SKM-1 treated with dmso at 0.1 percent for 144 hours (cell line): Measurements from ENCODE around the gene ABL2.
A peak's percentile ranks its signal among the peaks of the same experiment; 100 is the strongest.
"Not testable (repeated sequence)": the region's sequence is repeated elsewhere in the genome, so short reads cannot be mapped to it uniquely, and the experiment has no call there.

Experiments used
- DNase-seq: peaks from one replicate; lab custom pipeline; 2025; ENCODE audit not compliant: unreplicated experiment; lab: John Stamatoyannopoulos, UW

Gene ABL2

DNA sequence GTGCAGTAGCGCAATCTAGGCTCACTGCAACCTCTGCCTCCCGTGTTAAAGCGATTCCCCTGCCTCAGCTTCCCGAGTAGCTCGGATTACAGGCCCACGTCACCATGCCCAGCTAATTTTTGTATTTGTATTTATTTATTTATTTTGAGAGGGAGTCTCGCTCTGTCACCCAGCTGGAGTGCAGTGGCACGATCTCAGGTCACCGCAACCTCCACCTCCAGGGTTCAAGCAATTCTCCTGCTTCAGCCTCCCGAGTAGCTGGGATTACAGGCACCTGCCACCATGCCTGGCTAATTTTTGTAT lies 59.1 kb downstream of the ABL2 start:
- DNase-seq, result not testable (repeated sequence)

DNA sequence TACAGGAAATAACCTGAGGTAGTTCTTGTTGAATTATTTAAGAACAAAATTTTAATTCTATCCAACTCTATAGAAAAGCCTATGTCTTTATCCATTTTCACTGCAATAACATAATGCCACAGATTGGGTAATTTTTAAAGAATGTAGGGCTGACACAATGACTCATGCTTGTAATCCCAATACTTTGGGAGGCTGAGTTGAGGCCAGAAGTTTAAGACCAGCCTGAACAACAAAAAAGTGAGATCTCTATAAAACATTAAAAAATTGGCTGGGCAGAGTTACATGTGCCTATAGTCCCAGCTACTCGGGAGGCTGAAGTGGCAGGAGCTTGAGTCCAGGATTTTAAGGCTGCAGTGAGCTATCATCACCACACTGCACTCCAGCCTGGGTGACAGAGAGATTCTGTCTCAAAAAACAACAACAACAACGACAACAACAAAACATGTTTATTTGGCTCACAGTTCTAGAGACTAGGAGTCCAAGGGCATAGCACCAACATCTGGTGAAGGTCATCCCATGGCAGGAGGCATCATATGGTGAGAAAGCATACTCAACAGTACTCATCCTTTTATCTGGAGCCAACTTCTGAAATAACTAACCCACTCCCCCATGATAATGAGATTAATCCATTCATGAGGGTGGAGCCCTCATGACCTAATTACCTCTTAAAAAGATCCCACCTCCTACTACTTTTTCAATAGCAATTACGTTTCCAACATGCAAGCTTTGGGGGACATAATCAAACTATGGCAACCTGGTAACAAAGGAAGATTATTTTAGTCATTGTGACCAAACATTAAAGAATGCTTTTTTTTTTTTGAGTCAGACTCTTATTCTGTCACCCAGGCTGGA lies 59.6 kb downstream of the ABL2 start:
- DNase-seq, result no peak

DNA sequence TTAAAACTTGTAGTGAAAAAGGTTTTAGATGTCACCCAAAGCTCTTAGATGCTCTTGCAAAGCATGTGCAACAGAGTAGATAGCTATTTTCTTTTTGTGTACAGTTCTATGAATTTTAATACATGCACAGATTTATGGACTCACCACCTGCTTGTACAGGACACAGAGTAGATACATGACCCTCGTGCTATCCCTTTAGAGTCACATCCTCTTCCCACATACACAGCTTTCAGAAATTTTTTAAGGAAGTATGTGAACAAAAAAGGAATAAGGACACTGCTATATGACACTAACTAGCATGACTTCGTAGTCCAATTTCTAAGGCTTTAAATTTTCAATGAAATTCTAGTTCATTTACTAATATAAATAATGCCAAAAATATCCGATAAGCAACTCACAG lies 60.9 kb downstream of the ABL2 start:
- no peak for DNase-seq

DNA sequence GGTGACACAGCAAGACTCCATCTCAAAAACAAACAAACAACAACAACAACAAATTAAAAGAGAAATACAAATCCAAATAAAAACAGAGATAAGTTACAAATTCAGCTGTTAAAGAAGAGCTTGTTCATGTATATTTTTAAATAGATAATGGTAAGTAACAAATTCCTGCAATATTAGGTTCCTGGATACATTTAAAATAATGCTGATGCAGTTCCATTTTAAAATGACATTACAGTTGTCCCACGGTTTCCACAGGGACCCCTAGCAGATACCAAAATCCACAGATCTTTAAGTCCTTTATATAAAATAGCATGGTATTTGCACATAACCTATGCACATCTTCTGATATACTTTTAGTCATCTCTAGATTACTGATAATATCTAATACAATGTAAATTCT lies 61.5 kb downstream of the ABL2 start:
- DNase-seq, result no peak

DNA sequence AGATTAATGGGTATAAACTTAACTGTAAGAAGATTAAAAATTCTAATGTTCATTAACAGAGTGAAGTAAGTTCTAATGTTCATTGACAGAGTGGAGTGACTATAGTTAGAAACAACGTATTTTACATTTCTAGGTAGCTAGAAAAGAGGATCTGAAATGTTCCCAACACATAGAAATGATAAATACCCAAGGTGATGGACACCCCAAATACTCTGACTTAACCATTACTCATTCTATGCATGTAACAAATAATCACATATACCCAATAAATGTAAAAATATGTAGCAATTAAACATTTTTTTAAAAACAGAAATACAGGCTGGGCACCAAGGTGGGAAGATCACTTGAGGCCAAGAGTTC lies 62.1 kb downstream of the ABL2 start:
- DNase-seq, result no peak

DNA sequence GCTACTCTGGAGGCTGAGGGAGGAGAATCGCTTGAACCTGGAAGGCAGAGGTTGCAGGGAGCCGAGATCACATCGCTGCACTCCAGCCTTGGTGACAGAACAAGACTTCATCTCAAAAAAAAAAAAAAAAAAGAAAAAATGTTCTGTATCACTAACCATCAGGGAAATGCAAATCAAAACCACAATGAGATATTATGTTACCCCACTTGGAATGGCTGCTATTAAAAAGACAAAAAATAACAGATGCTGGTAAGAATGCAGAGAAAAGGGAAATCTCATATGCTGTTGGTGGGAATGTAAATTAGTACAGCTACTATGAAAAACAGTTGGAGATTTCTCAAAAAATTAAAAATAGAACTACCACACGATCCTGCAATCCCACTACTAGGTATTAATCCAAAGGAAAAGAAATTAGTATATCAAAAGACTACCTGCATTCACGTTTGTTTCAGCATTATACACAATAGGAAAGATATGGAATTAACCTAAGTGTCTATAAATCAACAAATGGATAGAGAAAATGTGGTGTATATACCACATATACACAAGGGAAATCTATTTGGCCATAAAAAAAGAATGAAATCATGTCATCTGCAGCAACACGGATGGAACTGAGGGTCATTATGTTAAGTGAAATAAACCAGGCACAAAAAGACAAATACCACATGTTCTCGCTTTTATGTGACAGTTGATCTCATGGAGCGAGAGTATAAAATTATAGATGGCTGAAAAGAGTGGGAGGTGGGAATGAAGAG lies 62.6 kb downstream of the ABL2 start:
- DNase-seq, result no peak

DNA sequence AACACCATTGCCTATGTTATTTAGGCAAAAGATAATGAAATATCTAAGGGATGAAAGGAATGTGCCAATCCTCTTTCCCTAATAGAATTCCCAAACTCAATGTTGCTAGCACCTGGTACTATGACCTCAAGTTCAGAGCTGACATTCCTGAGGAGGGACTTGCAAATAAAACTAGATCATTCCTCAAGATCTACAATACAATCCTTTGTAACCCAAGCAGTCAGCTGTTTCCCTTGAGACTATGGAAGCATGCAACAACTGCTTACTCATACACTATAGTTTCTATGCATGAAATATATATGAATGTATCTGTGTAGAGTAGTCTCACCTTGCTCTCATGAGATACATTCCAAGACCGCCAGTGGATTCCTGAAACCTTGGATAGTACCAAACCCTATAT lies 65.0 kb downstream of the ABL2 start:
- DNase-seq, result no peak

DNA sequence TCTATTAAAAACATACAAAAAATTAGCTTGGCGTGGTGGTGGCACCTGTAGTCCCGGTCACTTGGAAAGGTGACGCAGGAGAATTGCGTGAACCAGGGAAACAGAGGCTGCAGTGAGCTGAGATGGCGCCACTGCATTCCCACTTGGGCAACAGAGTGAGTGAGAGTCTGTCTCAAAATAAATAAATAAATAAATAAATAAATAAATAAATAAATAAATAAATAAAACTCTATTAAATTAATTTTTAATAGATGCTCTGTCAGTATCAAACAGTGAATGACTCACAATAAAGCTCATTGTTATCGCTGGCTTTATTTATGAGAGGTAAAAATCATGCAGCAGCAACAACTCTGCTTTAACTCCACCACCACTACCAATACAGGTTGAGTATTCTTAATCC lies 72.8 kb downstream of the ABL2 start:
- DNase-seq, result no peak

DNA sequence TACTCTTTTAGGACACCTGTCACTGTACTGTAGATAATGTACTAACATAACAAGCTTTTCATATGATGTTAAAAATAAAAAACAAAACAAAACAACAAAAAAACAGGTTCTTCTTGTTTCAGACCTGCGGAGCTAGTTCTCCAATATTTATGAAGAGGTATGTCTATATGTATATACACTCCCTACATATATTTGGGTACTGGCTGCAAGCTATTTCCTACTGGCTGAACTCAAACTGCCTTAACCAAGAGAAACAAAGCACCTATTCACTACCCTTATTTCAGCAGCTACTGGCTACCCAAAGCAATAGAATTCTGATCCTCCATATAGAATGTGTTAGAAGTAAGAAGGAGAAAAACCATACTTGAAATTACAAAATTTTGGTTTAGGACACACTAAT lies 73.5 kb downstream of the ABL2 start:
- no peak for DNase-seq

DNA sequence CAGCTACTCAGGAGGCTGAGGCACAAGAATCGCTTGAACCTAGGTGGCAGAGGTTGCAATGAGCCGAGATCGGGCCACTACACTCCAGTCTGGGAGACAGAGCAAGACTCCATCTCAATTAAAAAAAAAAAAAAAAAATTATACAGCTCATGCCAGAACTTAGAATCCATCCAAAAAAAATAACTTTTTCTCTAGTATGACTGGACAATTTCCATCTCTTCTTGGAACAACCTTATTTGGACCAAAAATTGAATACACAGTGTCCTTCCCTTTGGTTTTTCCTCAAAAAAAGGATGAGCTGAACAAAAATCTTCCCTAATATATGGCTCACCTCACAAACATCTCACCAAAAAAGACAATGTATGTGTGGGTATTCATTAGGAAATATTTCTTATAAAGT lies 73.9 kb downstream of the ABL2 start:
- no peak for DNase-seq

DNA sequence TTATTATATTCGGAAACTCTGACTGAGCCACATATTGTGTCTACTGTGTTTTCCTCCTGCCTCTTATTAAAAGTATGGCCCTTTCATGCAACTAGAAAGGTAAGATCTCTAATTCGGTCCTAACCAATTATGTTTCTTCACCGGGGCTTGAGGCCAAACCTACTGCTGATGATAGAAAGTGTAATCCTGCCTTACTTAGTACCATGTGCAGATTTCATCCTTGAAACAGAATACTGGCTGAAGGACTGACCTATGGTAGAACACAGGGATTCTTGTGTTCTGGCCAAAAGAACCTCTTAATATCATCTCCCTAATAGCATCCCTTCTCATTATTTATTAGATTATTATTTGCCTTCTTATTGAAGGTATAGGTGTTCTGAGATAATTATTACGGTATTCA lies 75.0 kb downstream of the ABL2 start:
- no peak for DNase-seq

DNA sequence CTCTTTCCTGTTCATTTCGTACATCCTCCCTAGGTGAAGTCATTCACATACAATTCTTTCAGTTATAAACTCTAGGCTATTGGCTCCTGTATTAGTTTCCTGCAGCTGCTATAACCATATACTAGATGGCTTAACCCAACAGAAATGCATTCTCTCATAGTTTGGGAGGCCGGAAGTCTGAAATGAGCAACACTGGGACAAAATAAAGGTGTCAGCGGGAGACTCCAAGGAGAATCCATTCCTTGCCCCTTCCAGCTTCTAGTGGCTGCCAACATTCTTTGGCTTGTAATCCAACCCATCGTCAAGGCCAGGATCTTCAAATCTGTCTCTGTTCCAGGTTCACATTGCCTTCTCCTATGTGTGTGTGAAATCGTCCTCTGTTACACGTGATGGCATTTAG lies 76.3 kb downstream of the ABL2 start:
- no peak for DNase-seq

DNA sequence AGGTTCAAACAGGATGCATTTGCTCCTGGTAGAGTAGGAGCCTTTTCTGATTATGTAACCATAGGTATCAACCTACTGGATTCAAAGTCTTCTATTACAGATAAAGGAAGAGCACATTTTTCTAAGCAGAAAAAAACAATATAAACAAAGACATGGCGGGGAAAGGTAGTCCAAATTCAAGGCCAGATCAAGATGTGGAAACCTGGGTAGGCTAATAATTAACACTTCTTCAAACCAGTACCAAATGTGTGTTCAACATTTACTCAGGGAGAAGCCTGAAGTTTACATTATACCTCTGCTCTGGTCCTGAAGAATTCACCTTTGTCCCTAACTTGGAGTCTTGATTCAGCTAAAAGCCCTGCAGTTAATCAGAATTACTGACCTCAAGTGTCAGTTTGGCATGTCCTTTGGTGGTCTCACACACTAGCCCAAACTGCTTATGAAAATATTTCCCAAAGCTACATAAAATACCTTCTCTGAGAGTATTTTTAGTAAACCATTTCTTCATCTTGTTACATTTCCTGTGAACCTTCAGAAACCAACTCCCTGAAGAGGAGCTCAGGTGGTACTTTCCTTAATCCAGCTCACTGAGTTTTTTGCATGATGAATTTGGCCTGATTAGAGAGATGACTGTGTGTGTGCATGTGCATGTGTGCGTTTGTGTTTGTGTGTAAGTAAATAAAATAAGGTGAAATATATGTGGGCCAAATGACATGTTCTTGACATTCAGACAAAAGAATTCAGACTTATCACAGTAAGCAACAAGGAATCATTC lies 77.4 kb downstream of the ABL2 start:
- no peak for DNase-seq

DNA sequence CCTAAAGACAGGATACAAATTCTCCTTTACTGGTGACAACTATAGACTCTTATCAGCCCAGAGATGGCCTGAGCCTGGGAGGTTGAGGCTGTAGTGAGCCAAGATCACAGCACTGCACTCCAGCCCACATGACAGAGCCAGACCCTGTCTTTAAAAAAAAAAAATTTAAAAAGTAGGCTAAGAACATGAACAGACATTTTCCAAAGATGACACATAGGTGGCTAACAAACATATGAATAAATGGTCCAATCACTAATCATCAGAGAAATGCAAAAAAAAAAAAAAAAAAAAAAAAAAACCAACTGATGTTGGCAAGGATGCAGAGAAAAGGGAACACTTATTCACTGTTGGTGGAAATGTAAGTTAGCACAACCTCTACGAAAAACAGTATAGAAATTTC lies 82.6 kb downstream of the ABL2 start:
- DNase-seq, result no peak

DNA sequence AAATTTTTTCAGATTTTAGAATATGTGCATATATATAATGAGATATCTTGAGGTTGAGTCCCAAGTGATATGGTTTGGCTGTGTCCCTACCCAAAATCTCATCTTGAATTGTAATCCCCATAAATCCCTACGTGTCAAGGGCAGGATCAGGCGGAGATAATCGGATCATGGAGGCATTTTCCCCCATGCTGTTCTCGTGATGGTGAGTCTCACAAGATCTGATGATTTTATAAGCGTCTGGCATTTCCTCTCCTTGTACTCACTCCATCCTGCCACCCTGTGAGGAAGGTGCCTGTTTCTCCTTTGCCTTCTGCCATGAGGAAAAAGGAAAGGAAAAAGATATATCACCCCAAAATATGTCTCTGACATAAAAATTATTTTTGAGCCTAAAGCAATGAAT lies 83.0 kb downstream of the ABL2 start:
- DNase-seq, result no peak

DNA sequence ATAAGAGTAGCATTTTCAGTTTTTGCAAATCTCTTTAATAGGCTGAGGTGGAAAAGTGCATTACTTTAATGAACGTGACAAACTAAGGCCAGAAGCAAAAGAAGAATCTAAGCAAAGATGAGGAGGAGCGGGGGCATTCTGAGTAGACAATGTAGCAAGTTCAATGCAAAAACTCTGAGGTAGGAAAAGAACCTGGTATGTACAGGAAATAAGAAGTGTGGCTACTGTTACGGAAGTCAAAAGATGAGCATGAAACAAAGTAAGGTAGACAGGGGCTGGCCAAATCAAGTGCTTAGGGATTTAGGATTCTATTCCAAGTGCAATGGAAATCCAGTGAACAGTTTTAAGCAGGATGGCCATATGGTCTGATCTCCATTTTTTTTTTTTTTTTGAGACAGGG lies 84.0 kb downstream of the ABL2 start:
- no peak for DNase-seq

DNA sequence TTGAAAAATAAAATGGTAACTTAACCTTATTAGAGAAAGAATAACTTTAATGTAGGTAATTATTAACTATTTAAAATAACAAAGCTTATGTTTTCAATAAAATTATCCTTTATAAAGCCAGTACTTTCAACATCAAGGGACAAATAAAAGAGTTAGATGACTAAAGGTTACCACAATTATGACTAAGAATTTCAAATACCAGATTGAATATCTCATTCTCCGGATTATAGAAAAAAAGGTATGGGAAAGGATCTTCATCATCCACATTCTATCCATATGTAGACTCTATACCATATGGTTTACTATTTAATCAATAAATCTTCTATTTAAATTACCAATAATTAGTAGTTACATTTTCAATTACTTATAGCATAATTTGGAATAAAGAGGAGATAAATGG lies 84.9 kb downstream of the ABL2 start:
- DNase-seq, result no peak

DNA sequence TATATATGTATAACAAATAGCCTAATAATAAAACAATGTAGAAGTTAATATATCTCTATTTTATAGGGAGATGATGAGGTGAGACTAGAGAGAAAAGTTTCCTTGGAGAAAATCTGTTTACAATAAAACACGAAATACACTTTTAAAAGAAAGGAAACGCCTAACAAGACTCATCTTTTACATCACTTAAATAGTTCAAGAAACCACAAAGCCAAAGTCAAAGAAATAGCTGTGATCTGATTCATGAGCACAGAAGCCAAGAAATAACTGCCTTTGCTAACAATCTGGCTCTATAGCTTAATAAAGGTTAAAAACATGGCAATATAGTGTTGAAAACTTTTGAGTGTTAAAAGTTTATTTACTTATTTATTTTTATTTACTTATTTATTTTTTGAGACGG lies 86.2 kb downstream of the ABL2 start:
- no peak for DNase-seq

DNA sequence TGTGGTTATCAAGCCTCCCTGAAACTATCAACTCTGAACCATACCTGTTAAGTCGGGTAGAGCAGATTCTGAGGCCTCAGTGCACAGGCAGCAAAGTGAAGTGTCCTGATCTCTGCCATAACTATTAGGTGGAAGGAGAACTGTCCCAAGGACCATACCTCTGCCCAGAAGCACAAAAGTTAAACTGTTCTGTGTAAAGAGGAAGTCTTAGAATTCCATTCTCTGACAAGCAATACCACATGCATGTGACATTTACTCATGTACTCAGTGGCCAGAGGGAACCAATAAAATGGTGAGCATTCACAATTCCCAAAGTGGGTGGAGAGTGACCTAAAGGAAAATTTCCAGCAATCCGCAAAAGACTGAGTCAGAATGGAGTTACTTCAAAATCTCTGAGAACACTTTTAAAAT lies 86.6 kb downstream of the ABL2 start:
- peak; percentile 48 for DNase-seq

DNA sequence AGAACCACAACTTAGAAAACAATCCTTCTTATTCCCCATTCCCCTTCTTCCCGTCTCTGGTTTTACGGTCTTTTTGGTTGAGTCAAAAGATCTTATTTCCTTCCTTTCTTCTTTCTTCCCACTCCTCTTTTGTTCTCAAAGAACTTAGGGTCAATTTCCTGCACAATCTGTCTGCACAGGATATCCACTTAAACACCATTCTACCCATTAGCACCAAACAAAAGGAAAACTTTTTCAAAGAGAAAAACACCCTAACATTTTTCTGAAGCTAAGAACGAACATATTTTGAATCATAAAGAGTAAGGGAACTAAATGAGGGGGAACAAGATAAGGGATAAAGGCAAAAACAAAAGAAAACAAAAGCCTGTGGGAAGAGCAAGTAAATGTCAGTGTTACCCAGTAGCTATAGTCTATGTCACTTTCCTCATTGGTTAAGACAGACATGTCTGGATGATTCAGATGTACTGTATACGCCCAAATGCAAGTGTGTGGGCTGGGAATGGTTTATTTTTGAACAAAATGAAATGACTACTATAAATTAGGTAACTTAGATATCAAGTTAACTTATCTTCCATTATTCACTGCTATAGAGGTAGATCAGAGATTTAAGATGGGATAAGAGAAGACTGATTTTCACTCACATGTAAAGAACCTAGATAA lies 87.8 kb downstream of the ABL2 start:
- DNase-seq, result no peak

DNA sequence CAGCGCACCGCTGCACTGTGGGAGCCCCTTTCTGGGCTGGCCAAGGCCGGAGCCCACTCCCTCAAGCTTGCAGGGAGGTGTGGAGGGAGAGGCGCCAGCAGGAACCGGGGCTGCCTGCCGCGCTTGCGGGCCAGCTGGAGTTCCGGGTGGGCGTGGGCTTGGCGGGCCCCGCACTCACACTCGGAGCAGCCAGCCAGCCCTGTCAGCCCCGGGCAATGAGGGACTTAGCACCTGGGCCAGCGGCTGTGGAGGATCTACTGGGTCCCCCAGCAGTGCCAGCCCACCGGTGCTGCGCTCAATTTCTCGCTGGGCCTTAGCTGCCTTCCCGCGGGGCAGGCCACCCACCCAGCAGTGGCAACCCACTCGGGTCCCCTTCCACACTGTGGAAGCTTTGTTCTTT lies 90.7 kb downstream of the ABL2 start:
- DNase-seq, result not testable (repeated sequence)
